Measurements from ENCODE around the gene CCNDBP1.
"Not testable (repeated sequence)": the region's sequence is repeated elsewhere in the genome, so short reads cannot be mapped to it uniquely, and the experiment has no call there.

The CCNDBP1 gene, protein sequence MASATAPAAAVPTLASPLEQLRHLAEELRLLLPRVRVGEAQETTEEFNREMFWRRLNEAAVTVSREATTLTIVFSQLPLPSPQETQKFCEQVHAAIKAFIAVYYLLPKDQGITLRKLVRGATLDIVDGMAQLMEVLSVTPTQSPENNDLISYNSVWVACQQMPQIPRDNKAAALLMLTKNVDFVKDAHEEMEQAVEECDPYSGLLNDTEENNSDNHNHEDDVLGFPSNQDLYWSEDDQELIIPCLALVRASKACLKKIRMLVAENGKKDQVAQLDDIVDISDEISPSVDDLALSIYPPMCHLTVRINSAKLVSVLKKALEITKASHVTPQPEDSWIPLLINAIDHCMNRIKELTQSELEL

DNA sequence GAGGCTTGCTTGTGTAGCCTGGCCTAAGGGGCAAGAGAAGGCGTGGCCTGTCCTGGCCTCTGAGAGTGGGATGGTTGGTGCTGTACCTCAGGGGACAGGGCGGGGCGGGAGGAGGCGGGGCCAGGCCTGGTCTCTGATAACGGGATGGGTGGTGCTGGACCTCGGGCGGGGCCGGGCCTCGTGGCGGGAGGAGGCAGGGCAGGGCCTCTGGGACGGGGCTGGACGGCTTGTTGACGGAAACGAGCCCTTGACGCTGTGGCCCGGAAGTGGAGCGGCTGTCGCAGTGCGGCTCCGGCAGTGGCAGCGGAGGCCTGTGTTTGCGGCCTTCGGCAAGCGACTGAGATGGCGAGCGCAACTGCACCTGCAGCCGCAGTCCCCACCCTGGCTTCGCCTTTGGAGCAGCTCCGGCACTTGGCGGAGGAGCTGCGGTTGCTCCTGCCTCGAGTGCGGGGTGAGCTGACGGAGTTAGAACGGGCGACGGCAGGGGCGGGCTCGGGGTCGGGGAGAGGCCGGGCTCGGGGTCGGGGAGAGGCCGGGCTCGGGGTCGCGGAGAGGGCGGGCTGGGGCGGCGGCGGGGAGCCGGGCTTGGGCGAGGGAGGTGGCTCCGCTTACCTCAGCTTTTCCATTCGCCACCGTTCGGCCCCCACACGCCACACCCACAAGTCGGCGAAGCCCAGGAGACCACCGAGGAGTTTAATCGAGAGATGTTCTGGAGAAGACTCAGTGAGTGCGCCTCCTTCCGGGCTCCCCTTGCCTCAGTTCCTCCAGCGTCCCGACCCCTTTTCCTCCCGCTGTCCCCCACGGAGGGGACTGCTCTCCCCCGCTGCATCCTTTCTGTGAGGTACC lies at the start of gene CCNDBP1:
CCNDBP1 (plus strand) TSS at position 247 of the 846 bp plus-strand sequence; CDS start at position 343, 96 bp downstream.
- DNase-seq, result peak; percentile 71

DNA sequence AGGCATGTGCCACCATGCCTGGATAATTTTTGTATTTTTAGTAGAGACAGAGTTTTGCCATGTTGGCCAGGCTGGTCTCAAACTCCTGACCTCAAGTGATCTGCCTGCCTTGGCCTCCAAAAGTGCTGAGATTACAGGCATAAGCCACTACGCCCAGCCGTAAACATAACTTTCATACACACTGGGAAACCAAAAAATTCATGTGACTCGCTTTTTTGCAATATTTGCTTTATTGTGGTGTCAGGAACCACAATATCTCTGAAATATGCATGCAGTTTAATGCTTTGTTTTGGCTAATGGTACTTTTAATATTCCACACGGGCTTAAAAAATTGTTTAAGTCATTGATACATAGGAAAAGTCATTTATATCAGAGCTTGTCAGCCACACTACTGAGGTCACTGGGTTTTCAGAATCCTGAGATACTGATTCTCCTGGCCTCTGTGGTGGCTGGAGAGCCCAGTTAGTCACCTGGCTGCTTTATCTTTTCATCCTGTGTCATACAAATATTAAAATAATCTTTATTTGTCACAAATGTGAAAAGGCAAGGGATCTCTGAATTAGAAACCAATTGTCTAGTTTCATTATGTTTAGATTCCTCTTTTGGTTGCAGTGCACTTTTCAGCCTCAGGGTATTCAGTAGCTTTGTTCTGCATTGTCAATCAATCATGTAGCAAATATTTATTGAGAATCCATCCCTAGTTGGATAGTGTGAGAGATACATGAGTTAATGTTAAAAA lies 41.8 kb upstream of the CCNDBP1 start:
- no peak for DNase-seq

DNA sequence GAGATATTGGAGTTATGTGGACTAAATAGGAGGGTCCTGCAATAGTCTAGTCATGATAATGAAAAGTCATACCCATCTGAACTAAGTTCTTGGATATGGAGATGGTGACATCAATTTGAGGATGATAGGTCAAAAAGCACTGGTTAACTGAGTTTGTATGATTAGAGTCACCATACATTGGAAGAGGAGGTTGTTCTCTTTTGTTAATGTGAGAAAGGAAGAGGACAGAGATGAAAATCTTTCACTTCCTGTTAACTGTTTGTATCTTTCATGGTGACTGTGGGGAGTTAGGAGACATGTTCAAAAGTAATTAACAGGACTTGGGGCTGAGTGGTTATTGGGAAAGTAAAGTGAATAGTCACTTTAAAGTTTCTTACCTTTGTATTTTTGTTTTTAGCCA lies 40.7 kb upstream of the CCNDBP1 start:
- DNase-seq, result no peak

DNA sequence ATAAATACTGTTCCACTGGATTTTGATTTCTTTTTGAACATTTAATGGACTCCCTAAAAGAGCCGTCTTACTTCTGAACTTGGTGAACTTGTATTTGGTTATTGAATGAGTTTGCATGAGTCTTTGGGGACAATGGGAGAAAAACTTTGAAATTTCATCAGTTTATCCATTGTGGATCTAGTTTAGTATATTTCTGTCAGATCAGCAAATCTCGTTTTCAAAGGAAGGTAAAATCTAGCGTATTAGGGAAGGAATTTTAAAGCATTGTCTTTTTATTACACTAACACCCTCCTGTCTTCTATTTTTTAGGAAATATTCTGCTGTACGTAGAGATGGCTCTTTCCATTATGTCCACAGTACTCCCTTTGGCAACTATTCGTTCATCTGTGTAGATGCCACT lies 39.0 kb upstream of the CCNDBP1 start:
- no peak for DNase-seq

DNA sequence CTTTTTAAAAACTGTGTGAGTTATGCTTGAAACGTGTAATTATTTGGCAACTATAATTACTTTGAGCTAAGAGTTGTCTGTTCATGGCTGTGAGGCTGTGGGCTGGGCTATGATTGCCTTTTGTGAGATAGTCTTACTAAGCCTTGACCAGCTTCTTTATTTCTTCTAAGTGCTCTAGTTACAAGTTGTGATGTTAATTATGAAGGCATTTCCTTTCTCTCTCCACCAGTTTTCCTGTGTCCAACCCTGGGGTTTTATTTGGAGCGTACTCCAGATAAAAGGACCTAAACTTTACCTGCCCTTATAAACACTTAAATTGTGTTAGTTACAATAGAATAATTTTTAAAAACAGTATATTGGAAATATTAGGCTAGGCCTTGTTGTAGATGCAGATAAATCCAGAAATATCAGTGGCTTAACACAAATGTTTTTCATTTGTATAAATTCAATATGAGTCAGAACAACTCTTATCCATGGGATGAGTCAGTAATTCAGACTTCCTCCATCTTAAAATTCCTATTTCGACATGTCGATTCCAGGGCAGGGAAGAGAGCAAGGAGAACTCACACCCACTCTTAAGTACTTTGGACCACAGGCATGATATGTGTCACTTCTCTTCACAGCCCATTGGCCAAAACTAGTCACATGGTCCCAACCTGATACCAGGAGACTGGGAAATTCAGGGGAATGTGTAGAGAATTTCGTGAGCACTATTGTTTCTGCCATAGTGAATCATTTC lies 34.8 kb upstream of the CCNDBP1 start:
- DNase-seq, result peak; percentile 94

DNA sequence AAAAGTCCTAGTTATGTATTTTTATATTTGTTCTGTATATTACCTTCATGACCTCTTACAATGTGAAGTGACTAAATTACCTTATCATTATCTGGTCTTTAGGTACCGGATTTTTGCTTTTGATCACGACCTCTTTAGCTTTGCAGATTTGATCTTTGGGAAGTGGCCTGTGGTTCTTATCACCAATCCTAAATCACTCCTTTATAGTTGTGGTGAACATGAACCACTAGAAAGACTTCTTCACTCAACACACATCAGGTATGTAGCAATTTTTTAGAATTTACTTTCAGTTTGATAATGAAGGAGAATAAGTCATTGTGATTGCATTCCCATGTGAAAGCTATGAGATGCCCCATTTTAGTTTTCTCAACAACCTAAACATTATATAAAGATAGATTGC lies 33.5 kb upstream of the CCNDBP1 start:
- DNase-seq, result peak; percentile 9

DNA sequence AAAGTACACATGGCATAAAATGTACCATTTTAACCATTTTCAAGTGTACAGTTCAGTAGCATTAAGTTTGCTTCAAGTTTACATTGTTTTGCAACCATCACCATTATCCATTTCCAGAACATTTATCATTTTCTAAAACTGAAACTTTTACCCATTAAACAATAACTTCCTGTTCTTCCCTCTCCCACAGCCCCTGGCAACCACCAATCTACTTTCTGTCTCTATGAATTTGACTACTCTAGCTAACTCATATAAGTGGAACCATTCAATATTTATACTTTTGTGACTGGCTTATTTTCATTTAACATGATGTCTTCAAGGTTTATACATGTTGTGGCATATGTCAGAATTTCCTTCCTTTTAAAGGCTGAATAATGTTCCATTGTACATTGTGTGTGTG lies 31.9 kb upstream of the CCNDBP1 start:
- DNase-seq, result no peak

DNA sequence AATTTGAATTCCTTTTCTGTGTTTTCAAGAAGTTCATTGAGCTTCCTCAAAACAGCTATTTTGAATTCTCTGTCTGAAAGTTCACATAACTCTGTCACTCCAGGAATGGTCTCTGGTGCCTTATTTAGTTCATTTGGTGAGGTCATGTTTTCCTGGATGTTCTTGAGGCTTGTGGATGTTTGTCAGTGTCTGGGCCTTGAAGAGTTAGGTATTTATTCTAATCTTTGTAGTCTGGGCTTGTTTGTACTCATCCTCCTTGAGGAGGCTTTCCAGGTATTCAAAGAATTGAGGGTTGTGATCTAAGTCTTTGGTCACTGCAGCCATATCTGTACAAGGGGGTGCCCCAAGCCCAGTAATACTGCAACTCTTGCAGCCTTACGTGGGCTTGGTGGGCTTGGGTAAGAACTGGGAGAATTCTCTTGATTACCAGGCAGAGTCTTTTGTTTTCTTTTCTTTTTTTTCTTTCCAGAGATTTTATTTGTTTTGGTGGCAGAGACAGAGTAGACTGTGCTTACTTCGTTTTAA lies 19.3 kb upstream of the CCNDBP1 start:
- DNase-seq, result no peak

DNA sequence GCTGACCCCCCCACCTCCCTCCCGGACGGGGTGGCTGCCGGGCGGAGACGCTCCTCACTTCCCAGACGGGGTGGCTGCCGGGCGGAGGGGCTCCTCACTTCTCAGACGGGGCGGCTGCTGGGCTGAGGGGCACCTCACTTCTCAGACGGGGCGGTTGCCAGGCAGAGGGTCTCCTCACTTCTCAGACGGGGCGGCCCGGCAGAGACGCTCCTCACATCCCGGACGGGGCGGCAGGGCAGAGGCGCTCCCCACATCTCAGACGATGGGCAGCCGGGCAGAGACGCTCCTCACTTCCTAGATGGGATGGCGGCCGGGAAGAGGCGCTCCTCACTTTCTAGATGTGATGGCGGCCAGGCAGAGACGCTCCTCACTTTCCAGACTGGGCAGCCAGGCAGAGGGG lies 17.9 kb upstream of the CCNDBP1 start:
- DNase-seq, result not testable (repeated sequence)

DNA sequence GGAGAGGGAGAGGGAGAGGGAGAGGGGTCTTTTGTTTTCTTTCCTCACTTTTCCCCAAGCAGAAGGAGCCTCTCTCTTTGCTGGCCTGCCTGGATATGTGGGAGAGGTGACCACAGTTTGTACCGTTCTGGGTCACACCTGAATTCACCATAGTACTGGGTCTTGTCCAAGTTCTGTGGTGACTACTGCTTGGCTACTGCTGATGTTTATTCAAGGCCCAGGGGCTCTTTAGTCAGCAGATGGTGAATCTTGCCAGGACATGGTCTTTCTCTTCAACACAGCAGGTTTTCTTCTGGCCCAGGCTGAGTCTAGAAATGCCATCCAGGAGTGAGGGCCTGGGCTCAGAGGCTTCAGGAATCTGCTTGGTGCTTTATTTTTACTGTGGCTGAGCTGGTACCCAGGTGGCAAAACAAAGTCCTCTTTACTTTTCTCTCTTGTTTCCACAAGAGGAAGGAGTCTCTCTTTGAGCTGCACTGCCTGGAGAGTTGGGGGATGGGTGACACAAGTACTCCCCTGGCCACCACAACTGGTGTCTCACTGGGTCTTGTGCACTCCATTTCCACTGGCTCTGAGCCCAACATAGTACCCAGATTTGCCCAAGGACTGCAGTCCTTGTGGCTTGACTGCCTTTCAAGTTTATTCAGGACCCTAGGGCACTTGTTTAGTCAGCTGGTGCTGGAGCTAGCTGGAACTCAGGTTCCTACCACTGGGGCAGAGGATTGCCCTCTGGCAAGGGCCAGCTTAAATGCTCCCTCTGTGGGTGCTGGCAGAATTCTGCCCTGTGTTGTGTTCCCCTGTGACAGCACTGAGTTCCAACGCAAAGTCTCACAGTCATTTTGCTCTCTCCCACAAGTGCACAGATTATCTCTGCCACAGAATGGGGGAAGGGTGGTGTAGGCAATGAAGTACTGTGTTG lies 16.8 kb upstream of the CCNDBP1 start:
- peak; percentile 7 for DNase-seq

DNA sequence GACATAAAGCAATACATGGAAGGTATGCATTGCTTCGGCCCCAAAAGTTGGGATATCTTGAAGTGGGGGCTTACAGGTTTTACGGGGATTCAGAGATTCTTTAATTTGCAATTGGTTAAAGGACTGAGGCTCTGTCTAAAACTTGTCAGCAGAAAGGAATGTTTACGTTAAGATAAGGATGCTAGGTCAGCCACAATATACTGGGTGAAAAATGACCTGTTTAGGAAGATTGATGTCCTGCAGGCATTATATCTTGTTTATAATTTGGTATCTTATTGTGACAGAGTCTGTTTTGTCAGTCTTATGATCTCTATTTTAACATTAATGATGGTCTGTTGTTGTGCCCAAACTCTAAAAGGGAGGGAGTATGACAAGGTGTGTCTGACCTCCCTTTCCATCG lies 15.3 kb upstream of the CCNDBP1 start:
- DNase-seq, result peak; percentile 43

DNA sequence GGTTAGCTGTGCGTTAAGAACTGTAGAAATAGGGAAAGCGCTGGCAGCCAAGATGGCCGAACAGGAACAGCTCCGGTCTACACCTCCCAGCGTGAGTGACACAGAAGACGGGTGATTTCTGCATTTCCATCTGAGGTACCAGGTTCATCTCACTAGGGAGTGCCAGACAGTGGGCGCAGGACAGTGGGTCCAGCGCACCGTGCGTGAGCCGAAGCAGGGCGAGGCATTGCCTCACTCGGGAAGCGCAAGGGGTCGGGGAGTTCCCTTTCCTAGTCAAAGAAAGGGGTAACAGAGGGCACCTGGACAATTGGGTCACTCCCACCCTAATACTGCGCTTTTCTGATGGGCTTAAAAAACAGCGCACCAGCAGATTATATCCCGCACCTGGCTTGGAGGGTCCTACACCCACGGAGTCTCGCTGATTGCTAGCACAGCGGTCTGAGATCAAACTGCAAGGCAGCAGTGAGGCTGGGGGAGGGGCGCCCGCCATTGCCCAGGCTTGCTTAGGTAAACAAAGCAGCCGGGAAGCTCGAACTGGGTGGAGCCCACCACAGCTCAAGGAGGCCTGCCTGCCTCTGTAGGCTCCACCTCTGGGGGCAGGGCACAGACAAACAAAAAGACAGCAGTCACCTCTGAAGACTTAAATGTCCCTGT lies 9.4 kb upstream of the CCNDBP1 start:
- not testable (repeated sequence) for DNase-seq

DNA sequence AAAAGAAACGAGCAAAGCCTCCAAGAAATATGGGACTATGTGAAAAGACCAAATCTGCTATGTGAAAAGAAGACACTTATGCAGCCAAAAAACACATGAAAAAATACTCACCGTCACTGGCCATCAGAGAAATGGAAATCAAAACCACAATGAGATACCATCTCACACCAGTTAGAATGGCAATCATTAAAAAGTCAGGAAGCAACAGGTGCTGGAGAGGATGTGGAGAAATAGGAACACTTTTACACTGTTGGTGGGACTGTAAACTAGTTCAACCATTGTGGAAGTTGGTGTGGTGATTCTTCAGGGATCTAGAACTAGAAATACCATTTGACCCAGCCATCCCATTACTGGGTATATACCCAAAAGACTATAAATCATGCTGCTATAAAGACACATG lies 8.1 kb upstream of the CCNDBP1 start:
- DNase-seq, result not testable (repeated sequence)

DNA sequence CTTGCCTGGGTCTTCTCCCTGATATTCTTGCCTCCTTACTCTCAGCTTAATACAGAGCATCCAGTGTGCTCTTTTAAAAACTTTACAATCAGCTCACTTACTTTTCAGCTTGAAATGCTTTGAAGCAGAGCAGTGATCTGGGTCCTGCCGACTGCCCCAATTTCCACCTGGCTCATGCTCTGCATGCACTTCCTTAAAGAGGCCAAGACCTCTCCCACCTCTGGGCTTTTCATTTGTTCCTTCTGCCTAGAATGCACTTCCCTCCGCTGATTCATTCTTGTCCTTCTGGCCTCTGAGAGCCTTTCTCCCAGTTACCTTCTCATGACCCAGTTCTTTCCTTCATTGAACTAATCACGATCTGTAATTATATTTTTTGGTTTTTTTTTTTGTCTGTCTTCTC lies 1.9 kb upstream of the CCNDBP1 start:
- DNase-seq, result no peak

DNA sequence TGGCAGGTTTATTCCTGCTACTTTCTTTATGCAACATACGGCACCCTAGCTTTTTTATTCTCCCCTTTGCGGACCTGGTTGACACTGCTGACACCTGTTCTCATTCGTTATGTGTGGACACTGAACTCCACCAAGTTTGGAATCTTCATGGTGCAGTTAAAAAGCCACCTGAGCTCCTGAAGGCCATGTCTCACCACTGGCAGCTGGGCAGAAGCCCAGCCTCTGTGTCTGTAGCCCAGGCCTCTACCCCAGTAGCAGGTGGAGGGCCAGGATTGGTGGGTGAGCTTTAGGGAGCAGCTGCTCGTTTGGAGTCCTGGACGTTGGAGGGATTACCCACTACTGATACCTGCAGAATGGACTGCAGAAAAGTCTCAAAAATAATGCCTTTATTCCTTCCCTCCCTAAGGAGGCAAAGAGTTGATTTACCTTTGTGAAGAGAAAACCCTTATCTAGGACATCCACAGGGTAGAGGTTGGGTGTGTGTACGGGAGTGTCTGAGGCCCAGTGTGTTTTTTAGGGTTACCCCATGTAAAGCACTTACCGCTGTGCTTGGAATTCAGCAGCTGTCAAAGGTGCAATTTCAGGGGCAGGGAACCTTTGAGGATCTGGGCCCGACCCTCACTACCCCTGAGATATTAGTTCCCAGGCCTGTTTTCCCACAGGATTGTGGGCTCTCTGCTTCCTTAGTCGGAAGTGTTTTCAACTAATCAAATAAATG lies 637 bp upstream of the CCNDBP1 start:
- no peak for DNase-seq

DNA sequence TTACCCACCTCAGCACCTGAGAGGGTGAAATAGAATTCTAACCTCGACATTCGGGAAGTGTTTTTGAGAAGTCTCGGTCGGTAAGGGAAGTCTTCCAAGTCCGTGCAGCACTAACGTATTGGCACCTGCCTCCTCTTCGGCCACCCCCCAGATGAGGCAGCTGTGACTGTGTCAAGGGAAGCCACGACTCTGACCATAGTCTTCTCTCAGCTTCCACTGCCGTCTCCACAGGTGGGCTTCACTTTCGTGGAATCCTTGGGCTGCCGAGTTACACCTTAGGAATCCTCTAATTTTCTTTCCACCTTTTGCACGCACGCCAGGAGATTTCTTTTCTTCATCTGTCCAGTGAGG lies 775 bp downstream of the CCNDBP1 start:
- no peak for DNase-seq

DNA sequence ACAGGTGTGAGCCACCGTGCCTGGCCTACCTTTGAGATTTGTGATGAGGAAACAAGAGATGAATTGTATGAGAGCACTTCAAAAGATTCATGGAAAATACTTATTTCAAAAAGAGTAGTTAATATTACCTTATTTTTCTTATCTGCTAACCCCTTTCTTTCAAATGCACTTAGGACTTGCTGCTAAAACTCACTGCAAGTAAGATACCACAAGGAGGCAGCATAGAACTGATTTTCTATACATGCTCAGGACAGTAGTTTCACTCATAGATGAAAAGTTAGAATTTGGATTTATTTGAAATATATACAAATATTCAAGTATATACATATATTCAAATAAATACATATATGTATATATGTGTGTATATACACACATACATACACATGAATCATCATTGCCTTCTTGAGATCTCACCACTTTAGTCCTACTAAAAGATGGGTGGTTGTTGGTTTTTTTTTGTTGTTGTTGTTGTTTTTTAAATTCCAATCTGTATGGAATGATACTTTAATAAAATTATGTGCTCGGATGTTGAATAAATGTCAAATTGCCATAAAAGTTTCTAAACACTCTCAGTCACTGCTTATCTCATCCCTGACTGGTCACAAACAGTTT lies 2.4 kb downstream of the CCNDBP1 start:
- no peak for DNase-seq

DNA sequence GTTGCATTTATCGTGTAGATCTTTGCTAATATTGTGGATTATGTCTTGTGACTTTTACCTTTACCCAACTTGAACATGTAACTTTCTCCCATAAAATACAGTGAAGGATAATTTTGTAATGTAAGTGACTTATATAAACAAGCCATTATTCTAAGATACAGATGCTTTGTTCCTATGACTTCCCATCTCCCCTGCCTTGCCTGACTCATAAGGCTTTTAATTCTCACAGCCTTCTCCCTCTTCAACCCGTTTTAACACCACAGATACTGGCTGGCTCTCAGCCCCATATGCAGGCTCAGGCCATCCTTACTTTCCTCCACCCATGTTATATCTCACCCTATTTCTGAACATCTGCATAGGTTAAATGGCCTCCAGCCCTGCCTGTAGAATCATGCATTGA lies 4.1 kb downstream of the CCNDBP1 start:
- no peak for DNase-seq

DNA sequence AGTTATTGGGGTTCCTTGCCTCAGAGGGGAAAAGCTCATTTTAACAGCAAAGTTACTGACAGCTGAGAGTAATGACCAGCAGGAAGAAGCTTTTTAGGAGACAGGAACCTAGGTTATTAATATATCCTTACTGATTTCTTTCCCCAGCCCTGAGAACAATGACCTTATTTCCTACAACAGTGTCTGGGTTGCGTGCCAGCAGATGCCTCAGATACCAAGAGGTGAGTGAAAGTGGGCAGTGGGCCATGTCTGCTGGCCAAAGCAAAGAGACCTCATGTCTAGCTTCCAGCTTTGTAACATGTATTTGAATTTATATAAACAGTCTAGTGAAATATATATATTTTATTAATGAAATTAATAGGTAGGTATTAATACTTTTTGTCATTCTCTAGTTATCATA lies 5.0 kb downstream of the CCNDBP1 start:
- DNase-seq, result no peak

DNA sequence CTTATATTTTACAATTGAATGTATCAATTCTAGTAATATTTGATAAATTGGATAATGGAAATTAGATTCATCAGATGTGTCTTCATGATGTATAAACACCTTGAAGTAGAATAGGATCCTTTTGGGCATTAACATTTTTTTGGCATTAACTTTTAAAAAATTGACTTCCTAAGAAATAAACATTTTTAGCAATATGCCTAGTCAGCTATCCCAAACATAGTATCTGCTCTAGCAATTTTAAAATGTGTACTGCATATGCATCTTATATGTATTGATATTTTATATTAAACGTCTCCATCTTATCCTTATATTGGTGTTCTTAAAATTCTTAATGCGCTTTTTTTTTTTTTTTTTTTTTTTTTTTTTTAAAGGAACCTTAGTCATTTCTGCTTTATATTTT lies 8.5 kb downstream of the CCNDBP1 start:
- DNase-seq, result no peak
